ENCODE results near the gene RSL24D1. TPM values are rescaled to one million over a fixed set of nuclear protein-coding genes. Genes with fewer than 3 reads are reported as not detected.

The RSL24D1 gene
- total RNA-seq, 1 experiment from 2014 or later = 111 TPM

DNA sequence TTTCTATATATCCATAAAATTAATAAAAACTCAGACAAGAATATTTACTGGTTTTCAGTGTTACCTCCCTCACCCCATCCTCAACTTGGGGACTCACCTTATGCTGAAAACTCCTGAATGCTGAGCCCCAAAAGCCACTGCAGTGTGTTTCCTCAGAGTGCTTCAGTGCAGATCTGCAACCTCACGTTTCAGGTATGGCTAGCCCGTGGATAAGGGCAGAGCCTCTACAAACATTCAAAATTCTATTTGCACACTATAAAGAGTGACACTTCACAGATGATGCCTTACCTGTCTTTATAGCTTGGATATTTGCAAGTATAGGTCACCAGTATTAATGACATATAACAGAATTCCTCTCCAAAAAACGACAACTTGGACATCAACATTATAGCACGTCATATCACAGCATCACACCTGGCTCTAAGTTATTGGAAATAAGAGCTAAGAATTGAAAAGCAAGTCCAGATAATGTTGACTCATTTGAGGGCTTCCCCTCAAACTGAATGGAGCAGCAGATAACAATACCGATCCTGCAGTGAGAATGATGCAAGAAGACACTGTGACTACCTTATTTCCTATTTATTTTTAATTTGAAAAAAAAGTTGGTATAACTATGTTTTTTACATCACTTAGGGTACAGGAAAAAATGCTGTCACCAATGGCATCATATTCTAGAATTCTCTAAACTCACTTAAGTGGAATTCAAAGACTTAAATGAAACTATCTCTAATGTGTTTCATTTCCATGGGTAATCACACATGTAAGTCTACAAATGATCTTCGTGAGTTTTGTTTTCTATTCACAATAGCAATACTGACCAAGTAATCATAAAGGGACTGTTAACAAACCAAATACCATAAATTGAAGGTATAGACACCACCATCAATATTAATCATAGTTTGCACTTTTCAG lies 40.7 kb upstream of the RSL24D1 start:
- WGBS (ENCODE audit: extremely low coverage, insufficient read length, low lambda C conversion rate) = no CpG with 5 or more reads among the region's 6 CpGs
- H3K27me3 ChIP-seq (ENCODE audit: insufficient read depth, low read length) = no peaks in the 10 kb centered on the region
- no peak overlapping the region for H3K56ac ChIP-seq (ENCODE audit: insufficient read length, low read depth, low read length)
- H3K9me3 Mint-ChIP-seq = no peaks in the 10 kb centered on the region
- H3K23ac ChIP-seq (ENCODE audit: insufficient read length, low read depth, low read length) = no peak overlapping the region
- no peak overlapping the region for H2BK12ac ChIP-seq (ENCODE audit: insufficient read length, low read depth, low read length)
- H2BK5ac ChIP-seq (ENCODE audit: insufficient read length, low read length) = no peak overlapping the region
- no peak overlapping the region for H3K4me3 Mint-ChIP-seq
- H3K9ac ChIP-seq (ENCODE audit: extremely low read depth, insufficient read length, low read length) = no peak overlapping the region
- no peak overlapping the region for H3T11ph ChIP-seq (ENCODE audit: low read length)
- no peak overlapping the region for H3K14ac ChIP-seq (ENCODE audit: insufficient read depth, low read length)
- no peak overlapping the region for H2AK5ac ChIP-seq (ENCODE audit: insufficient read length, low read length)
- H3K79me2 ChIP-seq (ENCODE audit: insufficient read depth, low read length) = no peaks in the 10 kb centered on the region
- no peak overlapping the region for H3K4ac ChIP-seq (ENCODE audit: low read depth, low read length)
- no peak overlapping the region for H4K8ac ChIP-seq (replicated peaks; ENCODE audit: insufficient read length, low read depth, low read length)
- H3K4me1 ChIP-seq (ENCODE audit: insufficient read depth, low read length) = no peaks in the 10 kb centered on the region; the same call in 1 of the 2 replicates
- H4K5ac ChIP-seq (ENCODE audit: insufficient read length, low read depth, low read length) = no peak overlapping the region
- no peak overlapping the region for H3K27ac Mint-ChIP-seq
- H2BK120ac ChIP-seq (ENCODE audit: low read depth, low read length, poor library complexity, severe bottlenecking) = no peak overlapping the region
- H3K4me1 Mint-ChIP-seq = no peaks in the 10 kb centered on the region
- TF ChIP-seq, protein P1, sequence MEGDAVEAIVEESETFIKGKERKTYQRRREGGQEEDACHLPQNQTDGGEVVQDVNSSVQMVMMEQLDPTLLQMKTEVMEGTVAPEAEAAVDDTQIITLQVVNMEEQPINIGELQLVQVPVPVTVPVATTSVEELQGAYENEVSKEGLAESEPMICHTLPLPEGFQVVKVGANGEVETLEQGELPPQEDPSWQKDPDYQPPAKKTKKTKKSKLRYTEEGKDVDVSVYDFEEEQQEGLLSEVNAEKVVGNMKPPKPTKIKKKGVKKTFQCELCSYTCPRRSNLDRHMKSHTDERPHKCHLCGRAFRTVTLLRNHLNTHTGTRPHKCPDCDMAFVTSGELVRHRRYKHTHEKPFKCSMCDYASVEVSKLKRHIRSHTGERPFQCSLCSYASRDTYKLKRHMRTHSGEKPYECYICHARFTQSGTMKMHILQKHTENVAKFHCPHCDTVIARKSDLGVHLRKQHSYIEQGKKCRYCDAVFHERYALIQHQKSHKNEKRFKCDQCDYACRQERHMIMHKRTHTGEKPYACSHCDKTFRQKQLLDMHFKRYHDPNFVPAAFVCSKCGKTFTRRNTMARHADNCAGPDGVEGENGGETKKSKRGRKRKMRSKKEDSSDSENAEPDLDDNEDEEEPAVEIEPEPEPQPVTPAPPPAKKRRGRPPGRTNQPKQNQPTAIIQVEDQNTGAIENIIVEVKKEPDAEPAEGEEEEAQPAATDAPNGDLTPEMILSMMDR (conservative IDR thresholded peaks at IDR 0.05) = no peak
- H3K36me3 Mint-ChIP-seq (ENCODE audit: insufficient read depth in 1 of 3, low read depth in 3 of 3) = no peaks in the 10 kb centered on the region
- no peaks in the 10 kb centered on the region for H3K9me3 ChIP-seq (ENCODE audit: control insufficient read depth, low read depth, low read length)
- no peak overlapping the region for H4K91ac ChIP-seq (ENCODE audit: insufficient read length, low read depth, low read length)
- H3K23me2 ChIP-seq (ENCODE audit: insufficient read length, low read depth, low read length, poor library complexity, severe bottlenecking) = no peaks in the 10 kb centered on the region
- no peaks in the 10 kb centered on the region for H3K27me3 Mint-ChIP-seq (ENCODE audit: low read depth)
- DNase-seq = no peak
- H3K79me1 ChIP-seq (ENCODE audit: insufficient read depth, low read depth, low read length, poor library complexity, severe bottlenecking) = no peaks in the 10 kb centered on the region
- H2BK20ac ChIP-seq (ENCODE audit: low read depth, low read length, poor library complexity, severe bottlenecking) = no peak overlapping the region
- H3K18ac ChIP-seq (ENCODE audit: insufficient read length, low read depth, low read length) = no peak overlapping the region
- H2BK15ac ChIP-seq (ENCODE audit: low read depth, low read length) = no peak overlapping the region
- no peaks in the 10 kb centered on the region for H4K20me1 ChIP-seq (ENCODE audit: control insufficient read depth, insufficient read depth, insufficient read length)
- no peak overlapping the region for H3K4me2 ChIP-seq (ENCODE audit: insufficient read depth, insufficient read length, low read length)
- no peak overlapping the region for H3K27ac ChIP-seq (ENCODE audit: insufficient read length, low read depth, low read length)
- H2AFZ ChIP-seq (ENCODE audit: low read length) = no peak overlapping the region

Data from H9 (cell line).